ENCODE data around the gene PIMREG.

DNA sequence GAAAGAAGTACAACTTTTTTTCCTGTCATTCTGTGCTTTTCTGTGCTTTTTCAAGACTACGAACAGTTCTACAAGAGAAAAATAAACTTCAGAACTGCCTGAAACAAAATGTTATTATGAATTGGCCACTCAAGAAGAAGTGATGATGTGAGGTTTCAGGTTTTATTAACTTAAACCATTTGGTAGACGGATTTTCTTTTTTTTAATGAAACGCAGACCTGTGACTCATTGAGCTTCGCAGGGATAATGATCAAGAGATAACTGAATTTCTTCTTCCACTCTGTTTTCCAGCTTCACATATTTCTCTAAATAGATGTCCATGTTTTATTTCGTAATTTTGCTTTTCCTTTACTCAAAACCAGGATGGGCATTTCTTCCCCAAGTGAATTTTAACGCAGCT, 42.0 kb upstream of the PIMREG start:
- TF ChIP-seq, protein P1, sequence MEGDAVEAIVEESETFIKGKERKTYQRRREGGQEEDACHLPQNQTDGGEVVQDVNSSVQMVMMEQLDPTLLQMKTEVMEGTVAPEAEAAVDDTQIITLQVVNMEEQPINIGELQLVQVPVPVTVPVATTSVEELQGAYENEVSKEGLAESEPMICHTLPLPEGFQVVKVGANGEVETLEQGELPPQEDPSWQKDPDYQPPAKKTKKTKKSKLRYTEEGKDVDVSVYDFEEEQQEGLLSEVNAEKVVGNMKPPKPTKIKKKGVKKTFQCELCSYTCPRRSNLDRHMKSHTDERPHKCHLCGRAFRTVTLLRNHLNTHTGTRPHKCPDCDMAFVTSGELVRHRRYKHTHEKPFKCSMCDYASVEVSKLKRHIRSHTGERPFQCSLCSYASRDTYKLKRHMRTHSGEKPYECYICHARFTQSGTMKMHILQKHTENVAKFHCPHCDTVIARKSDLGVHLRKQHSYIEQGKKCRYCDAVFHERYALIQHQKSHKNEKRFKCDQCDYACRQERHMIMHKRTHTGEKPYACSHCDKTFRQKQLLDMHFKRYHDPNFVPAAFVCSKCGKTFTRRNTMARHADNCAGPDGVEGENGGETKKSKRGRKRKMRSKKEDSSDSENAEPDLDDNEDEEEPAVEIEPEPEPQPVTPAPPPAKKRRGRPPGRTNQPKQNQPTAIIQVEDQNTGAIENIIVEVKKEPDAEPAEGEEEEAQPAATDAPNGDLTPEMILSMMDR (IDR thresholded peaks at IDR 0.05), result no peak
- no peak for TF ChIP-seq ZFX (IDR thresholded peaks at IDR 0.05; ENCODE audit: borderline replicate concordance)

Data from 22Rv1 (cell line).